ENCODE data around the gene ANO7.

Gene ANO7

GRCh38 chr2:241188361-241189092 is at the start of gene ANO7:
Gene ANO7, plus strand, starts transcription at chr2:241188677. Its CDS starts 1,387 bp downstream, at chr2:241190064.
- no peak for DNase-seq

GRCh38 chr2:241139531-241140444 is 48.7 kb upstream of the ANO7 start:
- no peak for DNase-seq

GRCh38 chr2:241140445-241140840 is 48.0 kb upstream of the ANO7 start:
- DNase-seq, result no peak

GRCh38 chr2:241141214-241141770 is 47.2 kb upstream of the ANO7 start:
- DNase-seq, result no peak

GRCh38 chr2:241142063-241142462 is 46.4 kb upstream of the ANO7 start:
- DNase-seq, result no peak

- no peak for DNase-seq
Observed at GRCh38 chr2:241142593-241142992, 45.9 kb upstream of the ANO7 start.

GRCh38 chr2:241146286-241146685 is 42.2 kb upstream of the ANO7 start:
- no peak for DNase-seq

- no peak for DNase-seq
Observed at GRCh38 chr2:241147336-241147735, 41.1 kb upstream of the ANO7 start.

GRCh38 chr2:241148239-241148638 is 40.2 kb upstream of the ANO7 start:
- DNase-seq, result no peak

- DNase-seq, result peak; percentile 92
Observed at GRCh38 chr2:241148891-241149674, 39.4 kb upstream of the ANO7 start, which contains the start of gene PASK. Gene PASK, minus strand, starts transcription at chr2:241149472. Its CDS starts 6,440 bp downstream, at chr2:241143032.

GRCh38 chr2:241149675-241149924 is 38.9 kb upstream of the ANO7 start:
- DNase-seq, result no peak

GRCh38 chr2:241149925-241150659 is 38.4 kb upstream of the ANO7 start, which contains the start of gene PPP1R7:
Gene PPP1R7, plus strand, starts transcription at chr2:241150467. Its CDS starts 29 bp downstream, at chr2:241150496.
- peak; percentile 97 for DNase-seq

GRCh38 chr2:241150660-241151530 is 37.6 kb upstream of the ANO7 start:
- no peak for DNase-seq

GRCh38 chr2:241151934-241152660 is 36.4 kb upstream of the ANO7 start:
- DNase-seq, result no peak

GRCh38 chr2:241153616-241154015 is 34.9 kb upstream of the ANO7 start:
- DNase-seq, result no peak

GRCh38 chr2:241154915-241155314 is 33.6 kb upstream of the ANO7 start:
- DNase-seq, result no peak

GRCh38 chr2:241155936-241156335 is 32.5 kb upstream of the ANO7 start:
- DNase-seq, result no peak

- no peak for DNase-seq
Observed at GRCh38 chr2:241156971-241157441, 31.5 kb upstream of the ANO7 start.

- DNase-seq, result no peak
Observed at GRCh38 chr2:241157841-241158545, 30.5 kb upstream of the ANO7 start.

- DNase-seq, result no peak
Observed at GRCh38 chr2:241158546-241158900, 30.0 kb upstream of the ANO7 start.

Measured in left hindlimb (tissue), 1 donor.